Epithelial cell of prostate (primary cell): ENCODE measurements around the gene SPO11.

Experiments
- DNase-seq: peaks from one replicate; pipeline ENCODE4 v3.0.0-alpha.2; 2011; ENCODE audit warnings: low read depth, low spot score
- H3K27ac ChIP-seq: fragments of 450-650 bp; 2 replicates; pipeline ENCODE4 v1.5.1; 2017; ENCODE audit warnings: mild to moderate bottlenecking

SPO11 gene

DNA sequence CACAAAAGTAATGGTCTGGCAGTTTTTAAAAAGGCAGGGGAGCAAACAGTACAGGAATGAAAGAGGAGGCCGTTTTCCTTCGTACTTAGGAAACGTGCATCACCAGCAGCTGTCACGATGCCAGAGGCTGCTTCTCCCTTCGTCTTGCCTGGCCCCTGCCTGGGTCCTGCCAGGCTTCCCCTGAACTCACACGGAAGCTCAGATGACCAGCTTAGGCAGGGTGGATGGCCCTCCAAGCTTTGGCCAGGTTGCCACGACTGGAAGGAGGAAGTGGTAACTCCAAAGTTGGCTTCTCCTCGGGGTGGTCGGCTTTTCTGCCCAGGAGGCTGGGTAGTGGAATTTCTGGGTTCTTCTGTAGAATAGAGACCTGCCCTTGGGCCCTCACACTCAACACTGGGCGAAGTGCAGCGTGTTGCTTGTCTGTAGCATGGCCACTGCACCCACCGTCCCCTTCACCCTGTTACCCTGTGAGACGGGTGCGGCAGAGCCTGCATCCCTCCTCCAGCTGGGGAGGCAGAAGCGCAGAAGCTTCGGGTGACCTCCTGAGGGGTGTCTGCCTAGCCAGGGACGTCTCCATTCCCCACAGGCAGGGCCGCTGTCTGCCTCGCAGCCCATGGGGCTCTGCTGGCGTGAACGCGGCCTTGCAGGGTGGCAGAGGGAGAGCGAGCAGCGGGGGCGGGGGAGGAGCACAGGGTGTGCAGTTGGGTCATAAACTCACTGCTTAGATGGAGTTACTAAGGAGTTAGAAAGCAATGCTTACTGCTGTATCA lies 43.2 kb downstream of the SPO11 start:
- H3K27ac ChIP-seq, result no peak overlapping the region
- no peak for DNase-seq

DNA sequence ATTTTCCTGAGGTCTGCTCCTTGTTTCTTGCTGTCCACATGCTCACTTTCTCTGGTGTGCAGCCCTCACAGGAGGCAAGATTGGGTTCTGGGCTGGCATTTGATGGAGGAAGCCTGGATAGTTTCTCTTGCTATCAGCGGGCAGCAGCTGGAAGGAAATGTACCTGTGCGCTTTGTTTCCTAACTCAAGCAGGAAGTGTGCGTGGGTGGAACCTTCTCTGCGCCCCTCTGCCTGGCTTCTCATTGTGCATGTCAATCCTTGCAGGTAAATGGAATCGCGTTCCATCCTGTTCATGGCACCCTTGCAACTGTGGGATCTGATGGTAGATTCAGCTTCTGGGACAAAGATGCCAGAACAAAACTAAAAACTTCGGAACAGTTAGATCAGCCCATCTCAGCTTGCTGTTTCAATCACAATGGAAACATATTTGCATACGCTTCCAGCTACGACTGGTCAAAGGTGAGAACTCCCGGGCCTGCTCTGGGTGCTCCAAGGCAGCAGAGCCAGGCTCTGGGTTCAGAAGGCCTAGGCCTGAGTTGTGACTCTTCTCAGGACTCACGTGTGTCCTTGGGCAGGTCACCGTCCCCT lies 44.8 kb downstream of the SPO11 start:
- no peak overlapping the region for H3K27ac ChIP-seq
- DNase-seq, result no peak

GRCh38 chr20:57374931-57375651 lies 45.5 kb downstream of the SPO11 start:
- no peak for DNase-seq
- H3K27ac ChIP-seq, result no peak overlapping the region

DNA sequence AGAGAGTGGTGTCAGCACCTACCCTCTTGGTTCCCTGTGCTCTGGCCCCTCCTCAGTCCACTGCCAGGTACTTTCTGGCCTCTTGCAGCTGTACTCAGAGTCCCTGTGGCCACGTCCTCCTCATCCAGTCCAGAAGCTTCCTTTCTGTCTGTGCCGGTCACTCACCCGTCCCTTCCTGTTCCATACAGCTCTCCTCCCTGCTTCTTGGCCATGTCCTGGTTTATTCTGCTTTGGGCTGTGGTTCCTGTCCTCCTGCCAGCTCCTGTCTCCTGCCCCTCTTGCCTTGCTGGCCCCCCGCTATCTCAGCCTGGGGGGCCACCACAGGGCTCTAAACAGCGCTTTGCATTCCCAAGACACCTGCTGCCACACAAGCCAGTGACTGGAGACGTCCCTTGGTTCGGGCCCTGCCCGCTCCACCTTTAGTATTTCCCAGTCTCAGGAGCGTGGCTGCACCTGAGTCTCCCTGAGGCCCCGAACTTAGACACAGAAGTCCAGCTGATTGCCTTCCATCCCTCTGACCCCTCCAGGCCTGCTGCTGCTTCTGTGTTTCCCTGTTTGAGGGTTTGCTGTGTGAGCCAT lies 46.1 kb downstream of the SPO11 start:
- DNase-seq, result no peak
- no peak overlapping the region for H3K27ac ChIP-seq

DNA sequence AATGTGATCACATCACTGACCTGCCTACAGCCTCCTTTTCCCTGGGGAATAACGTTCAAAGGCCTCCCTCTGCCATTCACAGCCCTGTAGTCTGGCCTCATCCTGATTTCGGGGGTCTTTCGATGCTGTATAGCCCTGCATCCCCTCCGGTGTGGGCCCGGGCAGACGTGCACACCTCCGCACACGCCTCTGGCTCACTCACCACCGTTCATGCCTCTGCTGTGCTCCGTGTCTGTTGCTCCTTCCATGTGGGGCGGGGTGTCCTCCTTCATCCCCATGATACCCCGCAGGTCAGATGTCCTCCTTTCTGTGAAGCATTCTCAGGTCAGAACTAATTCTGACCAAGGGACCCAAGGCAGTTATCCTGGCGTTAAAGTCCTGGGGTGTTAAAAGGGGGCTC lies 47.7 kb downstream of the SPO11 start:
- DNase-seq, result no peak
- H3K27ac ChIP-seq, result no peak overlapping the region

DNA sequence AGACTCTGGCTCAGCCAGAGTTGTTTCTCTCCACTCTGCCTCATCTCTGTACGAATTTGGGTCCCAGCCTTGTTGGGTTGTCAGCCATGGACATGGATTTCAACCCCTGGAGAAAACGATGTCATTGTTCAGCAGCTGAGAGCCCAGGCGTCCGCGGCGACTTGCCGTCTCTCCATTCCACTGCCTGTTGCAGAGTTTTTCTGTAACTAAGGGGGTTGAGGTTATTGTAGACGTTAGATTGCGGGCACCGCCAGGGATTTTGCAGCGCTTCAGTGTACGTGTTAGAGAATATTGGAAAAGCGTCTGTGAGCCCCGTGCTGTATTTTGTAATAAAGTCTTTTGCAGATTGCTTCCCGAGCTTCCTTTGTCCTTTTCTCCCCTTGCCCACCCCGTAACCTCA lies 48.5 kb downstream of the SPO11 start:
- H3K27ac ChIP-seq, result no peak overlapping the region

DNA sequence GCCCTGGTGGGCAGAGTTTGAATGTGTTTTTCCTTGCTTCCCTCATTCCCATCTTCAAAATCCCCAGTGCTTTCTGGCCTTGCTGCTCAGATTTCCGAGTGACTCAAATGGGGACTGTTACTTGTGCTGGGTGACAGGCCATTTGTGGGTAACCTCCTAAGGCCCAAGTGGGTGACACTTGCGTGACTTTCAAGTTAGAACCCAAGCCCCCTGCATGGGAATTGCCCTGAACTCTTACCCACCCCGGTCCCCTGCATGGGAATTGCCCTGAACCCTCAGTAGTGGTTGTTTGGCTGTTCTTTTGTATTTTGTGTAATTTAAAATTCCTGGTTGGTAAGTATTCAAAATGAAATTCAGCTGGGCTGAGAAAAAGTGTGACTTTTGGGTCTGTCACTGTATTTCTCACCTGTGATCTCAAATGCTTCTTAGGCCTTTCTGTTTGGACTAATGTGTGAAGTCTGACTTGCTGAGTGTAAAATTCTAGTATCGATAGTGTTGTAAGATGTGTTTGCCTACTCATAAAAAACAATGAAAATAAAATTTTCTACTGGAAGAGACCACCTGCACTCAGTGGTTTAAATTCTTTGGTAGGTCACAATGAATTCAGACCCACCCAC lies 49.2 kb downstream of the SPO11 start:
- no peak overlapping the region for H3K27ac ChIP-seq
- DNase-seq, result no peak

More for the DNA sequence above, 48.5 kb downstream of the SPO11 start:
- no peak for DNase-seq

DNA sequence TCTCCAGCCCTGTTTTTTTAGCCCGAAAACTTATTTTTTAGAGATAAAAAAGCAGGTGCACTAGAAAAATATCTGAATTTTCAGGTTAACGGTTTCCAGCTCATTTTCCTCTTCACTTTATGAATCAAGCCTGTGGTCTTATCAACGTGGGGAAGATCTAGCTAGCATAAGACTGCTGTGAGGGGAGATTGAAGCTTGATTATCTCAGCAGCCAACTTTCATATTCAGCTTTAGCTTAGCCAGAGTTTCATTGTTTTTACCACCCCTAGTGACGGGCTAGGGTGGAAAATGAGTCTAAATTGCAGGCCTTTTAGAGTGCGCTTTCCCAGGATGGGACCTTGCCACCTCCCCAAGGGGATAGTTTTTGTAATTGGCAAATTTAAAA lies 49.7 kb downstream of the SPO11 start:
- DNase-seq, result no peak
- no peak overlapping the region for H3K27ac ChIP-seq

DNA sequence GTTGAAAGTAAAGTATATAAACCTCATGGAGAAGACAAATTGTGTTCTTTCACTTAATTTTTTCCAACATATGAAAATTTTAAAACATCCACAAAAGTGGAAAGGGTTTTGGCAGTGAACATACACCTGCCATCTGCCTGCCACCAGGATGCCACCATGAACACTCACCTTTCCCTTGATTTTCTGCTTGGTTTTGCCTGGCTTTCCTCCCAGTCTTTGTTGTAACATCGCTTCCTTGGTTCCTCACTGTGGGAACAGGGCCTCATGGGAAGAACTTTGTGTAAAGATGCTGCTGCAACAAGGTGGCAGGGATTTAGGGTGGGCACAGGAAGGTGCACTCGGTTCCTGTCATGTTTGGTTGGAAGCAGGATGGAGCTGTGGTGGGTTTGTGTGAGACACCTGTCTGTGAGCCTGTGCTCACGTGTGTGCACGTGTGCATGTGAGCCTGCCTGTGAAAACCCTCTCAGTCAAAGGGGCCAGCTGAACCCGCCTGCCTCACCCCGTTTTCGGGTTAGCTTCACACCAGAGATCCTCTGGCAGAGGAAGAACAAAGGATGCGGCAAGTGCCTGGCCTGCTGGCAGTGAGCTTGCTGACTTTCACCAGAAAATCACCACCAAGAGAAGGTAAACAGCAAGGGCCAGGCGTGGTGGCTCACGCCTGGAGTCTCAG lies 50.6 kb downstream of the SPO11 start:
- no peak overlapping the region for H3K27ac ChIP-seq
- no peak for DNase-seq

DNA sequence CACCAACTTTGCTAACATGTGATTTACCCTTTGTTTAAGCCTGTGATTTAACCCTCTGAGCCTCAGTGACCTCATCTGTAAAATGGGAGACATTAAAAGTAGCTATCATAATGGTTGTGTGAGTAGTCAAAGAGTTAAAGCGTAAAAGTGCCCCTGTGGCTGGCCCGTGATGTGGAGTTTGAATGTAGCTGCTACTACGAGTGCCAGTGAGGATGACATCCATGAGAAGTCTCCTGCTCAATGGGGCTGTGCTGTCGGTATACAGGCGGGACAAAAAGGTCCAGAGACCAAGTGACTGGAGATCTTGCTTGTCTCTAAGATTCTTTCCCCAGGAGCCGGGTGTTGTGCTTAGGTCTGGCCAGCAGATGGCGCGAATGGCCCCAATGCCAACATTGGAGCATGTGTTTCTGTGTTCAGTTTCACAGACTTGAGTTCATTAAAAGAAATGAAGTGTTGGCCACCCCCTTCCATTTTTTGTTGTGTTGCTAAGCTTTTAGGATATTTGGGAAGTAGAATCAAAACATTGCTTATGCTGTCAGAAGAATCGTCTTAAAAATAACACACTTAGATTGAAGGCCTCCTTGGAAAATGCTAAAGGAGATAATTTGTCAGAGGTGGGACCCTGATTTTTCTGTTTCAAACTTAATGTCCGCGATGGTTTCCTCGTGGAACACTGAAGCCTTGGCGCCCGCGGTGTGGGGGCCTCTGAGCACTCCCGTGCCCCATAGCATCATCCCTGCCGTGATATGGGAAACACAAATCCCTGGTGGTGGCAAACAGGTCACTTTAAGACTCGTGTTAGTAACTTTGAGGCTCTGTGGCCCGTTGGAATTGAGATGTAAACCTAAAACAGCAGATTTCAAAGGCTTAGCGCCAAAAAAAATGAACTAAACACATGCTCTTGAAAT lies 52.2 kb downstream of the SPO11 start:
- no peak overlapping the region for H3K27ac ChIP-seq
- DNase-seq, result no peak

DNA sequence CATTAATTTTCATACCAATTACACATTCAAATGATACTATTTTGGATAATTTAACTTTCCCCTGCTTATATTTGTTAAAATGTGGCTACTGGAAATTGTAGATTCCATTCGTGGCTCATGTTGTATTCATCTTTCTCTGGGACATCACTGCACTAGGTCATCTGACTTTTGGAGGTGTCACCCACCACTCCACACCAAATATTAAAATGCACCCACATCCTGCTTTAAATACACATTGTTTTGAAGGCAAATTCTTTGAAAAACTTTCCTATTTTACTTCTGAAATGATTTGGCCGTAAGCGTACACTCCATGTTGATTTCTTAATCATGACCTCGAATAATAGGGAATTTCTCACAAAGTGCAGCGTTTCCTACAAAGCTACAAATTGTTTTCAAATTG lies 52.9 kb downstream of the SPO11 start:
- no peak for DNase-seq
- H3K27ac ChIP-seq, result no peak overlapping the region

GRCh38 chr20:57383447-57384347 lies 54.1 kb downstream of the SPO11 start:
- H3K27ac ChIP-seq, result no peak overlapping the region
- DNase-seq, result no peak

- DNase-seq, result no peak
These were observed 54.9 kb downstream of the SPO11 start for GRCh38 chr20:57384486-57384885.

DNA sequence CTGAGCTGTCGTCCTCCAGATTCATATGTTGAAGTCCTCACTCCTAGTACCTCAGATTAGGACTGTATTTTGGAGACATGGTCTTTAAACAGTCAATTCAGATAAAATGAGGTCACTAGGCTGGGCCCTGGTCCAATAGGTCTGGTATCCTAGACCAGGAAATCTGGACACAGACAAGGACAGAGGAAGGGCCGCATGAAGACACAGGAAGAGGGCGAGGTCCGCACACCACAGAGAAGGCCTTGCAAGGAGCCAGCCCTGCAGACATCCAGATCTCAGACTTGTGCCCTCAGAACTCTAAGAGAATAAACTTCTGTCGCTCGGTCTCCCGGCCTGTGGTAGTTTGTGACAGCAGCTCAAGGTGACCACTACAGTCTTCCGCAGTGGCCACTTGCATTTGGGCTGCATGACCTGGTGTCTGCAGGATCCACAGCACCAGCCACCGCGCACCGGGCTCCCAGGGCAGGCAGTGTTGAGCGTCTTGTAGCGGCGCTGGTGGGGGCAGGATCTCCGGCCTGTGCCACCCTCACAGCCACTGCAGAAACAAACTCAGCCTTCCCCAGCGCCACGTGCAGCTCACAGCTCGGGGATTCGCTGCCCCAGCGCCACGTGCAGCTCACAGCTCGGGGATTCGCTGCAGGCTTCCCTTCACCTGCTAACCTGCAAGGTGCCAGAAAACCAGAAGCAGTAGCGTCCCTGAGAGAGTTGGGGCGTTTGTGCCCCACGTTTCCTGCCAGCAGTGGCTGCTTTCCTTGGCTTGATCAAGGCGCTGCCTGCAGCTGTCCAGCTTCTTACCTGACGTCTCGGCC lies 55.6 kb downstream of the SPO11 start:
- no peak overlapping the region for H3K27ac ChIP-seq
- DNase-seq, result no peak

More at GRCh38 chr20:57384486-57384885, 54.9 kb downstream of the SPO11 start:
- H3K27ac ChIP-seq, result no peak overlapping the region

DNA sequence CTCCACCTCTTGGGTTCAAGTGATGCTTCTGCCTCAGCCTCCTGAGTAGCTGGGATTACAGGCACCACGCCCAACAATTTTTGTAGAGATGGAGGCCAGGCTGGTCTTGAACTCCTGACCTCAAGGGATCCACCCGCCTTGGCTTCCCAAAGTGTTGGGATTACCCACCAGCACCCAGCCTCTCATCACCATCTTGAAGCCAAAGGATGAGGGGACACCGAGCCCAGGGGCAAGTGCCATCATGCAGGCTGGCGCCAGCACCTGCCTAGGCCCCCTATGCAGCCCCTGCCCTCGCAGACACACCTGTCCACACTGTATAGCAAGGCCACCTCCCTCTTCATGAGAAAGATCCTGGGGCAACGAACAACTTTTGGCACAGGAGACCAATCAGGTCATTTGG lies 56.3 kb downstream of the SPO11 start:
- DNase-seq, result no peak
- no peak overlapping the region for H3K27ac ChIP-seq

DNA sequence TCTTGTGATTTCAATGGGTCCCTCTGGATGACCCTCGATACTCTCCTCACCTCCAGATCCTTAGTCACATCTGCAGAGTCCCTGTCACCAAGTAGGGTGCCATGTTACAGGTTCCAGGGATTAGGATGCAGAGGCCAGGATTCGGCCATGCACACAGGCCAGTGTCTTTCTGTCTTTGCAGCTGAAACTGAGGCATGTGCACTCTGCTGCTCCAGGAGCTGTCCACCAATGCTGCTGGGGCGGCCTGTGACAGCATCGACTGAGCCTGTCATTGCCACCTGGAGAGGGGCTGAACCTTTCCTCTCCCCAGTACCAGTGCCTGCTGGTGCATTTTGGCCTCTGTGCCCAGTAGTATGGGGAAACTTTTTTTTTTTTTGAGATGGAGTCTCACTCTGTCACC lies 57.2 kb downstream of the SPO11 start:
- no peak for DNase-seq

DNA sequence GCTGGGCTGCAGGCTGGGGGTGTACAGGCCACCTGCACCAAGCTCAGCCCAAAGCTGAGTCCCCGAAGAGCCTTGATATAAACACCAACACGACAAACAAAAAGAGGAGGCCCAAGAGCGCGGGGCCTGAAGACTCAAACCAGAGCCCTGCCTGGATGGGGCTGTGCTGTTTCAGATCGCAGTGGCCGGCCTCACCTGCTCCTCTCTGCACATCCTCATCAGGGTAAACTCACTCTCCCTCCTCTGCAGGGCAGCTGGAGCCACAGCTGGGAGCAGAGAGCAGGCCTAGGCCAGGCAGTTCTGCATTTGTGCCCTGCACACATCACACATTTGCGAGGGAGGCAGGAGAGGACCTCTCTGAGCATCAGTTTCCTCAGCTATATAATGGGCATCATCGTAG lies 57.9 kb downstream of the SPO11 start:
- H3K27ac ChIP-seq, result no peak overlapping the region
- DNase-seq, result no peak

More for the DNA sequence above, 57.2 kb downstream of the SPO11 start:
- H3K27ac ChIP-seq, result no peak overlapping the region
